GM19372 (cell line): ENCODE results near the gene NDUFS2.
"Not testable (repeated sequence)": the region's sequence is repeated elsewhere in the genome, so short reads cannot be mapped to it uniquely, and the experiment has no call there.

Experiments used
- ATAC-seq: cut with Tn5 transposase; IDR thresholded peaks from one replicate; pipeline ENCODE4 v1.9.1; 2021; ENCODE audit warnings: mild to moderate bottlenecking, low read depth, moderate library complexity; ENCODE audit not compliant: unreplicated experiment

The NDUFS2 gene

GRCh38 chr1:161235957-161236775, 34.0 kb downstream of the NDUFS2 start:
- ATAC-seq, result no peak

- ATAC-seq, result no peak
Measured at GRCh38 chr1:161238039-161238473, 35.9 kb downstream of the NDUFS2 start, which contains the start of gene NR1I3. Gene NR1I3 (minus strand): TSS chr1:161238203. CDS start chr1:161236565, 1,638 bp downstream.

GRCh38 chr1:161241682-161242081, 39.5 kb downstream of the NDUFS2 start:
- no peak for ATAC-seq

- no peak for ATAC-seq
Measured at GRCh38 chr1:161242313-161242712, 40.1 kb downstream of the NDUFS2 start.

GRCh38 chr1:161244888-161245287, 42.7 kb downstream of the NDUFS2 start:
- no peak for ATAC-seq

- not testable (repeated sequence) for ATAC-seq
Measured at GRCh38 chr1:161250100-161250499, 47.9 kb downstream of the NDUFS2 start.

- no peak for ATAC-seq
Measured at GRCh38 chr1:161250829-161251228, 48.7 kb downstream of the NDUFS2 start.

GRCh38 chr1:161251579-161251978, 49.4 kb downstream of the NDUFS2 start:
- no peak for ATAC-seq

- not testable (repeated sequence) for ATAC-seq
Measured at GRCh38 chr1:161255302-161255701, 53.1 kb downstream of the NDUFS2 start.

- not testable (repeated sequence) for ATAC-seq
Measured at GRCh38 chr1:161255955-161256520, 53.9 kb downstream of the NDUFS2 start.

- ATAC-seq, result not testable (repeated sequence)
Measured at GRCh38 chr1:161257109-161257508, 54.9 kb downstream of the NDUFS2 start.

- ATAC-seq, result no peak
Measured at GRCh38 chr1:161258439-161259344, 56.5 kb downstream of the NDUFS2 start, which contains the start of gene PCP4L1. Gene PCP4L1 (plus strand): TSS chr1:161258745. CDS start chr1:161258975, 230 bp downstream.

- ATAC-seq, result no peak
Measured at GRCh38 chr1:161259345-161259702, 57.2 kb downstream of the NDUFS2 start.

GRCh38 chr1:161259765-161260164, 57.6 kb downstream of the NDUFS2 start:
- ATAC-seq, result no peak

- no peak for ATAC-seq
Measured at GRCh38 chr1:161260376-161261260, 58.5 kb downstream of the NDUFS2 start.

- ATAC-seq, result no peak
Measured at GRCh38 chr1:161261261-161262235, 59.4 kb downstream of the NDUFS2 start.
